ENCODE data around the gene BOLL.
"Not testable (repeated sequence)": the region's sequence is repeated elsewhere in the genome, so short reads cannot be mapped to it uniquely, and the experiment has no call there.

DNA sequence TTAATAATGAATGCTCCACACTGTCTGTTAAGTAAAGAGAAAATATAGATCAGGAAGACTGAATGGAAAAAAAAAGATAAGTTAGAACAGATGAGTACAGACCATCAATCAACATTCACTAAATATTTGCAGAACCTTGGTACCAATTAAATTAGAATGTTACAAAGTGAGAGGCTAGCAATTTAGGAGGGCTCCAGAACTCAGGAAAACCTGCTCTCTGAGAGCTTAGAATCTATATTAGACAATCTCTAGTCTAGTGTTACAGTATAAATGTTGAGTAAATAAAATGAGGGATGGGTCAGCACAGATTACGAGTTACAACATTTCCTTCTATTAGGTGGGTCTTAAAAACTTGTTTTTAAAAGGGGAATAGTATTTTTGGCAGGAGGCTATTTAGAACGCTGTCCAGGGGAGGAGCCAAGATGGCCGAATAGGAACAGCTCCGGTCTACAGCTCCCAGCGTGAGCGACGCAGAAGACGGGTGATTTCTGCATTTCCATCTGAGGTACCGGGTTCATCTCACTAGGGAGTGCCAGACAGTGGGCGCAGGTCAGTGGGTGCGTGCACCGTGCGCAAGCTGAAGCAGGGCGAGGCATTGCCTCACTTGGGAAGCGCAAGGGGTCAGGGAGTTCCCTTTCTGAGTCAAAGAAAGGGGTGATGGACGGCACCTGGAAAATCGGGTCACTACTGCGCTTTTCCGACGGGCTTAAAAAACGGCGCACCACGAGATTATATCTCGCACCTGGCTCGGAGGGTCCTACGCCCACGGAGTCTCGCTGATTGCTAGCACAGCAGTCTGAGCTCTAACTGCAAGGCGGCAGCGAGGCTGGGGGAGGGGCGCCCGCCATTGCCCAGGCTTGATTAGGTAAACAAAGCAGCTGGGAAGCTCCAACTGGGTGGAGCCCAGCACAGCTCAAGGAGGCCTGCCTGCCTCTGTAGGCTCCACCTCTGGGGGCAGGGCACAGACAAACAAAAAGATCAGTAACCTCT, 56.3 kb downstream of the BOLL start:
- TF ChIP-seq, protein P1, sequence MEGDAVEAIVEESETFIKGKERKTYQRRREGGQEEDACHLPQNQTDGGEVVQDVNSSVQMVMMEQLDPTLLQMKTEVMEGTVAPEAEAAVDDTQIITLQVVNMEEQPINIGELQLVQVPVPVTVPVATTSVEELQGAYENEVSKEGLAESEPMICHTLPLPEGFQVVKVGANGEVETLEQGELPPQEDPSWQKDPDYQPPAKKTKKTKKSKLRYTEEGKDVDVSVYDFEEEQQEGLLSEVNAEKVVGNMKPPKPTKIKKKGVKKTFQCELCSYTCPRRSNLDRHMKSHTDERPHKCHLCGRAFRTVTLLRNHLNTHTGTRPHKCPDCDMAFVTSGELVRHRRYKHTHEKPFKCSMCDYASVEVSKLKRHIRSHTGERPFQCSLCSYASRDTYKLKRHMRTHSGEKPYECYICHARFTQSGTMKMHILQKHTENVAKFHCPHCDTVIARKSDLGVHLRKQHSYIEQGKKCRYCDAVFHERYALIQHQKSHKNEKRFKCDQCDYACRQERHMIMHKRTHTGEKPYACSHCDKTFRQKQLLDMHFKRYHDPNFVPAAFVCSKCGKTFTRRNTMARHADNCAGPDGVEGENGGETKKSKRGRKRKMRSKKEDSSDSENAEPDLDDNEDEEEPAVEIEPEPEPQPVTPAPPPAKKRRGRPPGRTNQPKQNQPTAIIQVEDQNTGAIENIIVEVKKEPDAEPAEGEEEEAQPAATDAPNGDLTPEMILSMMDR (IDR thresholded peaks at IDR 0.05), result not testable (repeated sequence)
- not testable (repeated sequence) for TF ChIP-seq ZFX (IDR thresholded peaks at IDR 0.05; ENCODE audit: borderline replicate concordance)
